HG02943 (cell line): ENCODE results near the gene PIK3R3.
A peak's percentile ranks its signal among the peaks of the same experiment; 100 is the strongest.

Source experiments
- ATAC-seq: cut with Tn5 transposase; IDR thresholded peaks from one replicate; pipeline ENCODE4 v1.9.1; 2021; ENCODE audit warnings: mild to moderate bottlenecking, low read depth, moderate library complexity; ENCODE audit not compliant: unreplicated experiment

PIK3R3 gene

DNA sequence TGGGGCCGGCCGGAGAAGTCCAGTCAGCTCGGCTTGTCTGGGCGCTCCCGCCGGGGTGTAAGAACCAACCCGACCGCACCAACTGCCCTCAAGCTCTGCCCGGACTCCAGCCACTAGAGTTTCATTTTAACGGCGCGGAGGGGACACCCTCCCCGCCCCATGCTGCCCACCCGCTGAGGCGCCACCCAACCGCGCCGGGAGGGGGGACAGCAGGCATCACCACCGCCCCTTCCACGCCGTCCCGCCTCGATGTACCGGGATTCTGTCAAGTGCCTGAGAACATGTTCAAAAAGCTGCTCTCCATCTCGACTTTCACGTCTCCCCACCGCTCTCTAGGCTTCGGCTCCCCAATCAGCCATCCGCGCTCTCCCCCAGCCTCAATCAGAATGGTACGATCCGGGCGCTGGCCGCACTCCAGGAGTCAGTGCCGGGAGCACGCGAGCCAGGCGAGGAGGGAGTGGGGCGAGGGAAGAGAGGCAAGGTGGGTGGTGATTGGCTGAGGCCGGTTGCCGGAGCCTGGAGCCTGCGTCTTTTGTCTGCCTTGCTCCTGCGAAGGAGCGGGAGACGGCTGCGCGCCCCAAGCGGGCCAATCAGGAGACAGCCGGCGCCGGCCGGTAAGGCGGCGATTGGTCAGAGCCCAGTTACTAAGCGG lies at the start of gene PIK3R3:
Gene PIK3R3 (minus strand): TSS at position 101 of the 652 bp plus-strand sequence. CDS start 677 bp downstream, outside the sequence.
- ATAC-seq: peak; percentile 86

DNA sequence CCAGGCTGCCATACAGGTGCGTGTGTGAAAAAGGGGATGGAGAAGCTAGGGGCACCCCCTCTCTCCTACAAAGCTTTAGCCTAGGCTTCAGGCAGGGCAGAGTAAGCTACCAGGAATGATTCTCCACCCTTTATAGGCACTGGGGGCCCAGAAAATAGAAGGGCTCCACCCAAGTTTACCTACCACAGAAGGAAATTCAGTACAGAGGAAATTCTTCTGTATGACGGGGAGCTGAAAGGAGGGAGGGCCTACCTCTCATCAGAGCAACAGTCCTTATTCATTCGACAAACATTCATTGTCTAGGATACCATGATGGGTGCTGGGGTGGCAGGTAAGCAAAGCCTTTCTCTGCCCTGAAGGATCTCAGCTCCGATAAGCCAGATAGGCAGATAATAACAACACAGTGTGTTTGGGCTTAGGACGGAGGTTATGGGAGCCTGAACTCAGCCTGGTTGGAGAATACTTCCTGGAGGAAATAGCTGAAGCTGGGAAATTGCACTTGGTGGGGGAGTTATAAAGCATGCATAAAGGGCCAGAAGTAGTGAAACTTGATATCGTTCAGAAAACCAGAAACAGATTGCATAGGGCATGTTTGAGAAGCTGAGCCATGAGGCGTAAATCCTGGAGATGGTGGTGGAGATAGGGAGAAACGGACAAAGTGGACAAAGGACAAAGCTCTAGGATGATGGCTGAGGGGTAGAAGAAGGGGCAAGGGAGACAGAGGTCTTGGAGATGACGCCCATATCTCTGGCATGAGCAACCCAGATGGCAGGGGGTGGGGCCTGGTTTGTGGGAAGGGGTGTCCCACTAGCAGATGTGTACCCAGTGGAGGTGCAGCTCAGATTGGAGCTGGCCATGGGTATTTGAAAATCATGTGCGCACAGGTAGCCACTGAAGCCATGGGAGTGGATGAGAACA lies 49.2 kb upstream of the PIK3R3 start:
- ATAC-seq: no peak

DNA sequence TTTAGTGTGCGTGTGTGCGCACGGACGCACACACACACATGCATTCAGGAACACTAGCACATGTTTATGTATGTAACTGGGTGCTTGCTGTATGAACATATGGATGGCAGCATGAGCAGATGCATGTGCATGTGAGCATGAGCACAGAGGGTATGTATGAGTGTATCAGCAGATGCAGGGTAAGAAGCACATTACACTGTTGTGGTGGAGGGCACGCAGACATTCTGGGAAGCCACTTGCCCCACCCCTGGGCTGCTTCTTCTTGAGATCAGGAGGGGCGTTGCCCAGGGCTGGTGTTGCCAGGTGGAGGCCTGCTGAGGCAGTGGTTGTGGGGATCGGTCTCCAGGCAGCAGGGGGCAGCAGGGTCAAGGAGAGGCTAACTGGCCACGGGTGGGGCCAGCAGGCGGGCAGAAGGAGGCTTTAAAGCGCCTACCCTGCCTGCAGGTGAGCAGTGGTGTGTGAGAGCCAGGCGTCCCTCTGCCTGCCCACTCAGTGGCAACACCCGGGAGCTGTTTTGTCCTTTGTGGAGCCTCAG lies 47.7 kb upstream of the PIK3R3 start:
- ATAC-seq: no peak

DNA sequence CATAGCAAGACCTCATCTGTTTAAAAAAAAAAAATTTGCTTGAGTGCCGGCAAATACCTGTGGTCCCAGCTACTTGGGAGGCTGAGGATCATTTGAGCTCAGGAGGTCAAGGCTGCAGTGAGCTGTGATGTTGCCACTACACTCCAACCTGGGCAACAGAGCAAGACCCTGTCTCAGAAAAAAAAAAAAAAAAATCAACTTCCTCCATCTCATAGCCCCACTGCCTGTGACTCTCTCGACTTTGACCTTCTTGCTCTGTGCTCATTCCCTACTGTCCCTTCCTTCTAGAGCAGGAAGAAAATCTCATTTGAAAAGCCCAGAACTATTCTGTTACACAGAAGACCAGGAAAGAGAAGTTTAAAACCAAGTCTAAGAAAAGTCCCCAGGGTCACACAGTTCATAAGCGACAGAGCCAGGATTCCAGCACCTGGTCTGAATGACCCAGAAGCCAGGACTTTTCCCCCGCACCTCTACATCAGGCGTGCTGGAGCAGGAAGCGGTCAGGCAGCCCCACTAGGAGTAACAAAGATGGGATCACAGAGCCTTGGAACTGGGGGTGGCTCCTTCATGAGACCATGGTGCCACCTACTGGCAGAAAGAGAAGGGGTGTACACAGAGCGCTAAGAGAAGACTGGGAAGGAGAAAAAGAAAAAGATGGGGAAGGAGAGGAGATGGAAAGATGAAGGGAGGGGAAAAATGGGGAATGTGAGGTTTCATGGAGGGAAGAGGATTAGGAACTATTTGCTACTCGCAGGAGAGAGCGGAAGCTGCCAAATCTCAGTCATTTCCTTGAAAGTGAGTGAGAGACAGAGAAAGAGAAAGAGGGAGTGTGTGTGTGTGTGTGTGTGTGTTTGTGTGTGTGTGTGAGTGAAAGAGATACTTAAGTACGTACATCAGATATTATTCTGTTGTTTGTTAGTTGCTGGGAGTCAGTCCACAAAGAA lies 47.0 kb upstream of the PIK3R3 start:
- ATAC-seq: no peak

DNA sequence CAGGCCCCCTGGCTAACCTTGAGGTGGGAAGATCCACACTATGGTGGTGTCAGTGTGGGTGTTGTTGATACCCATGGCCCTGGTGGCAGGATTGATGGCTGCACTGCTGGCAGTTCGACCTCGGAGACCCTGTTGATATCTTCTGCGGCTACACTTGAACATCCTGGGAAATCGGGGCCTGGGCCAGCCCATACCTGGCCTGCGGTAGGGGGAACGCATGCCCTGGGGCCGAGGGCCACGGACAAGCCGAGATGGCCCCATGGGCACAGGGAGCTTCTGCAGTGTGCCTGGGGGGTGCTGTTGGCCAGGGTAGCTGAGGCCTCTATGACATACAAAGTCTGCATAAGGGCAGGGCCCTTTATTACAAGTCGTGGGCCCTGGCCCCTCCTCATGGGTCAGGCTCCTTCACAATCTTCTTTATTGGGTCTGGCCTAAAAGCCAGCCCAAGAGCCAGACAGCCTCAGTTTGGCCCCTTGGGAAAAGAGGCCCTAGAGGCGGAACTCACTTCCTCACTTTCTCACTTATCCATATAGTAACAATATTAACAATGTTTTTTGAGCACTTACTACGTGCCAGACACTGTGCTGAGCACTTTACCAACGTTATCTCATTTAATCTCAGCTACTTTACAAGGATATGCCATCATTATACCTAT lies 43.9 kb upstream of the PIK3R3 start, which contains the start of gene P3R3URF:
Gene P3R3URF (minus strand): TSS at position 278 of the 655 bp plus-strand sequence. CDS start 17 bp downstream, at position 261.
- ATAC-seq: no peak

DNA sequence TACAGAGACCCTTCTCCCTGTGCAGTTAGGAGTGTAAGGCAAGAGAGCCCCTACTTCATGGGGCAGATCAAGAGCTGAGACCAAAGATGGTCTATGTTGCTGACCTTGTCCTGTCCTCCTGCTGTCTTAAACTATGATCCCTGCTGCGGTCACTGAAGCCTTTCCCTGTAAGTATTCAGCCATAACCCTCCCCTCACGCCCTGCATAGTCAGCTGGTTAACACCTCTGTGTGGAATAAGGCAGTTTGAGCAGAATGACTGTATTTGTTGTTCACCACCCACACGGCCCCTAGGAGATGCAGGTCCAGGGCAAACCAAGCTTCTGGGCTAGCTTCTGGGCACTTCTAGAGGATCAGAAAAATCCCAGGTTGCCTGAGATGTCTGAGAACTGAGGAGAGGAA lies 42.8 kb upstream of the PIK3R3 start:
- no peak for ATAC-seq

DNA sequence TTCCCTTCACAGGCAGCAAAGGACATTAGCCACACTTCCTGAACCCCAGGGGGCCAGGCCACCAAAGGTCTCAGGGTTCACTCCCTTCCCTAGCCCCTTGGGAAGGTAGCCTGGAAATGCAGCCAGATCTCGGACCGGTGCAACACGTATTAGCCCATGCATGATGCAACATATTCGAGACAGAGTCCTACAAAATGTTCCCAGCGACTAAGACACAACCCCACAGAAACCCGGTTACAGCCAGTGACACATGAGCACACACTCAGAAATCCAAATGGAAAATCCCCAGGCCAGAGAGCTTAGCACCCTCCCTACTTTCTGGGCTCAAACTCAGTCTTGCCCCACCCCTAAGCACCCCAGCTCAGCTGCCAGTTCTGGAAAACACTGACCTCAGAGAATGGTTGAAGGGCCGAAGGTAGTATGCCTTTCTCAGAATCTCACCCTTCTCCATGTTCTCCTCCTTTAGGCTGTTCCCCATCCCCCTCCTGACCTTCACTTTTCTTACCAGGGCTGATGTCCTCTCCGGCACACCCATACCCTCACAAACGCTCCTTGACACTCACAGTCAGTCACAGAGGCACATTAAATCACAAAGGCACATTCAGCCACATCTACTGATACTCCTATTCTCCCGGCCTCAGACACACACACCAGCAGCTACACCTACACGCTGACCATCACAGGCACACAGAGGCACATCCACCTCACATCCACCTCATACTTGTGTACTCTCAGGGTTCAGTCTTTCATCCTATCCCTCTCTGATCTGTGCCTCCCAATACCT lies 42.2 kb upstream of the PIK3R3 start, which contains the start of gene TSPAN1:
Gene TSPAN1 (plus strand): TSS at position 640 of the 784 bp plus-strand sequence. CDS start 6,021 bp downstream, outside the sequence.
- no peak for ATAC-seq

DNA sequence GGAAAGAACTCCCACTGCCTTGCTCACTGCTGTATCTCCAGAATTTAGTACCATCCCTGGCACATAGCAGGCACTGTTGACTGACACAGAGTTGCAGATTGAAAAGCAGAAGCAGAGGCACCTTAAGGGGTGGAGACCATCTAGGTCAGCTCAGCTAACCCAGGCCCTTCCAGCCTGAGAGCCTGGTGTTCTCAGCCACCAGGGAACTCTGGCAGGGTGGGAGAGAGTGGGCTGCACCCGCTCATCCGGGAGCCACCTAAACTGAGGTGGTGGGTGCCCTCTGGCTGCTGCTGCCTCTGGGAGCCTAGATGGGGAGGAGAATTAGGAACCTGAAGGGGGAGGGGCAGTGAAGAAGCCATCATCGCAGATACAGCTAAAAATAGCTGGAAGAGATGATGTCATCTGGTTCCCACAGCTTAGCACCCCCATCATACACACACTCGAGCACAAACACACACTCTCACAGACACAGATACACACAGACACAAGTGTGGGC lies 41.0 kb upstream of the PIK3R3 start:
- no peak for ATAC-seq

DNA sequence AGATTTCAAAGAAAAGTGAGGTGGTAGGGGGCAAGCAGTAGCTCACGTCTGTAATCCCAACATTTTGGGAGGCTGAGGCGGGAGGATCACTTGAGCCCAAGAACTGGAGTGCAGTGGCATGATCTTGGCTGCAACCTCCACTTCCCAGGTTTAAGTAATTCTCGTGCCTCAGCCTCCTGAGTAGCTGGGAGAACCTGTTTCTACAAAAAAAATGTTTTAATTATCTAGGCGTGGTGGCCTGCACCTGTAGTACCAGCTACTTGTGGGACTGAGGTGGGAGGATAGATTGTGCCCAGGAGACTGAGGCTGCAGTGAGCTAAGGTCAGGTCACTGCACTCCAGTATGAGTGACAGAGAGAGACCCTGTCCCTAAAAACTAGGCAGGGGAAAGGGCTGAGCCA lies 39.9 kb upstream of the PIK3R3 start:
- no peak for ATAC-seq

DNA sequence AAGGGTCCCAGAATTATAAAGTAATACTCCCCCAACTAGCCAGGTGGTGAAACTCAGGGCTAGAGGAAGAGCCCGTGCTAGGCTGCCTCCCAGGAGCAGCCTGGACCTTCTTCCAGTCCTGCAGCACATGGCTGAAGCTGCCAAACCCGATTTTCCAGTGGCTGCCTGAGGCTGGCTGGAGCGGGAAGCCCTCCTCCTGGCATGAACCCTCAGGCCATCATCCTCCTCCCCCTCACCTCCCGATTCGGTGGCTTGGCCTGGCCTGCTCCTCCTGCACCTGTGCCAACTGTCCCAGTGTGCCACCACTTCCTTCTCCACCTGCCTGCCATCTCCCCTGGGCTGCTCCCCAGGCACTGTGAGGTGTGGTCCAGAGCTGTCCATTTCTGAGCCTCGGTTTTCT lies 39.4 kb upstream of the PIK3R3 start:
- no peak for ATAC-seq

DNA sequence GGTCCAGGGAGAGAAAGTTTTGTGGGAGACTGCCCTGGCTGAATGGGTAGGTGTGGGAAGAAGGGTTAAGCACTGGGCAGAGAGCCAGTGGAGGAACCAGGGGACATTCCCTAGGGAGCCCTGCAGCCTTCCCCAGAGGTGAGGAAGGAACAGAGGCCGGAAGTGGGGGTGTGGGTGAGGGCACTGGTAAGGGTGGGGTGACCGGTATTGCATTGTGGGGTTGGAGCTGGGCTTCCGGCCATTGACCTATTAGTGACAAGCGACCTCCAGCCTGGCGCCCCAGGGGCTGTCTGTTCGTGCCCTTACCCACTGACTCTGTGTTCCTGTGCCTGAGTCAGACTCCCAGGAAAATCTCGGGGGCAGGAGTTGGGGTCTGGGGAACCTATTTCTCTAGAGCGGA lies 38.9 kb upstream of the PIK3R3 start:
- ATAC-seq: no peak

DNA sequence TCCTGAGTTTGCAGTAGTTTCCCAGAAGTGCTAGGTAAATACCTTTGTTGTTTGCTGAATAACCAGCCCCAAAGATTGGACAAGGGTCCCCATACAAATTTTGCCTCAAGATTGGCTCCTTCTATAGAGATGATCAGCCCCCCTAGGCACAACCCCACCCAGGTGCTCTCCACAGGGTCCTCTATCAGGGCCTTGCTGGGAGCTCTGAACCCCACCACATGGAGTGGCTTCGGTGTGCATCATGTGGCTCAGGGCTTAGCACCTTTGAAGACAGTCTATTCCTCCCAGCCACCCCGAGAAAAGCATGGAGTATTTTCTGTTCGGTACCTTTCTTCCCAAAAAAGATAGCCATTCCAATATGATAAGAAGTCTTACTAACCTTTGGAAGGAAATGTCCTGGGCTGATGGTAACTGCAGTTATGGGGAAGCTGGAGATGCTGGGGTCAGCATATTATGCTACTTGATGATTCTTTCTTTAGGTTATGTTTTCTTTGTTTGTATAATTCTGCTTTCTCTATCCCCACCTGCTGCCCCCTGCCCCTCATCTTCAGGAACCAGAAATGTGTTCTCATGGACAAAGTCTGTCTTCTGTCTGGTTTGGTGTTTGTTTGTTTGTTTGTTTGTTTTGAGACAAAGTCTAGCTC lies 37.5 kb upstream of the PIK3R3 start:
- no peak for ATAC-seq

DNA sequence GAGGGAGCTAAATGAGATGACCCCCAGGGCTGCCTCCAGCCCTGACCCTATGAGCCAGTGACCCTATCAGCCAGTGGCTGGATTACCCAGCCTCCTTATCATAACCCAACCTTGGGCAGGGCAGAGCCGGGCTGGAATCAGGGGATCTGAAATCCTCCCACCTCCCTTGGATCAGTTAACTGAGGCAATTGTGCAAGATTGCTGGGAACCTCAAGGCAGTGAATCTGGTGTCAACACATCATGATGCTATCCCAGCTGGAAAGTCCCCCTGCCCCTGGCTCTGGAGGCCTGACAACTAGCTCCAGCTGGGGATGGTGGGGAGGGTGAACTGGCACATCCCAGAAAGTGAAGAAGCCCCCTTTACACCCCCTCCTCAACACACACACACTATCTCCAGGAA lies 36.0 kb upstream of the PIK3R3 start:
- ATAC-seq: no peak

DNA sequence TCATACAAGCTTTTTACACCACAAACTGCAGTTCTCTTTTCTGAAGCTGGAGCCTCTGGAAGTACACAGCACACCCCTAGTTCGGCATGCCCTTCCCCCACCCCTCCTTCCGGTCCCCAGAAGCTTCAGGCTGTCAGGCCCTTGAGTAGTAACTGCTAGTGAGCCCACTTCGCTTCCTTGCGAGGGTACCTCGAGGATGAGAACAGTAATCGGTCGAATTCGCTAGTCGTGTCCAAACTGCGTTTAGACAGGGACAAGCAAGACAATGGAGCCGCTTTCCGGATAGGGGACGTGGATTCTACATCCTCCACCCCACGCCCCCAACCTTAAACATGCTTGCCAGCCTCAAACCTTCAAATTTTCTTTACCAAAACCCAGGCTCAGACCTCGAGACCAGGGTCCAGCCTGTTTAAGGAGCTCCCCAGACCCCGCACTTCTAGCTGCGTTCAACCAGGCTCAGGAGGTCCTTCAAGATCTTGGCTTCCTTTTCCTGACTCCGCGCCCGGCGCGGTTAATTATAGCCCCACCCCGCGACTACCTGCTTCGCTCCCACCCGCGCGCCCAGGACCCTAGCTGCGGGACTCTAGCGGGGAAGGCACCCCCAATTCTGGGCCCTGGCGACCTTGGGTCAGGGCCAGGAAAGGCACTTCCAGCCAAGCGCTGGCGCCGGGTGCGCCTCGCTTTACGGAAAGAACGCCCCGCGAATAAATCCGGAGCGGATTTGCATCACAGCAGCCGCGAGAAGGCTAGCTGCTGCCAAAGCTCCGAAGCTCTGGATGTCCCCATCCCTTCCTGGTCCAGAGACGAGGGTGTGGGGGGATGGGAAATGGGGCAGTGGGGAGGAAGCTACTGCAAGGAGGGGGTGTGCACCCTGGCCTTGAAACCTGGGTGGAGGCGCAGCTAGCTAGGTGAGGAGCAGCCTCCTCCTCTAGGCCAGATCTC lies 34.4 kb upstream of the PIK3R3 start:
- no peak for ATAC-seq

DNA sequence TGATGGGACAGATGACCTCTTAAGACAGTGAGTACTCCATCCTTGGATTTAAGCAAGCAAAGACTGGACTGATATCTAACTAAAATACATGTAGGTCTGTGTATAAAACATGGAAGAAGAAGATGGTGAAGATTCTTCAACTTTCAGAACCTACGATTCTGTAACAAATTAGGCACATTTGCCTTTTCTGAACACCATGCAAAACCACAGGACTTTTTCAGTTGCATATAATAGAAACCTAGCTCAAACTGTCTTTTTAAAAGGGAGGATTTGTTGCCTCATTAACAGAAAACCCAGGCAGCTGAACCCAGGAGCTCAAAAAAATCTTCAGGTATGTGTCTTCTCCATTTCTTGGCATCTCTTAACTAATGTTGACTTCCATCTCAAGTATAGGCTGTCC lies 27.8 kb upstream of the PIK3R3 start:
- ATAC-seq: no peak

DNA sequence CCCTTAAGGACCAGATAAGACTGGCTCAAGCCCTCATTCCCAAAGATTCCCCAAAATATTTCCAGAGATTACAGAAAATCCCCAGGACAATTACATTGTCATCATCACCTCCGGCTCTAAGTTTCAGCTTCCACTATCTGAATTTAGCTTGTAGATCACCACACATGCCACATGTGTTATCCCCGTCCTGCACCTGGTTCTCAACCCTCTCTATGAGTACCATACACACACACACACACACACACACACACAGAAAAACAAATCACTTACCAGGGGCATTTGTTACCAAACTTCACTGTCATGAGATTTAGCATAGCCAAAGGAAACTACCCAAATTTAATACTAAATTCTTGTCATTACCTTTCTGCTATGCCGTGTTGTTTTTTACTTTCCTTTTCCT lies 27.1 kb upstream of the PIK3R3 start:
- no peak for ATAC-seq
